Measurements from ENCODE around the gene GPR132.

- no peak for TF ChIP-seq CTCF (IDR thresholded peaks at IDR 0.05; ENCODE audit: low read length)
- no peak for TF ChIP-seq EZH2 (optimal IDR thresholded peaks at IDR 0.05; ENCODE audit: low read depth, low read length)
- no peak for TF ChIP-seq EZH2phosphoT487 (IDR thresholded peaks at IDR 0.05; ENCODE audit: low read length)
These were observed 6.7 kb upstream of the GPR132 start for GRCh38 chr14:105071942-105072341.
